Thoracic aorta (tissue), 2 donors: ENCODE measurements around the gene XCL1. TPM values are rescaled to one million over a fixed set of nuclear protein-coding genes. Genes with fewer than 3 reads are reported as not detected.

Experiments used
- ATAC-seq: fragments of 150-250 bp; one replicate; pipeline ENCODE4 v1.8.0; 2017; ENCODE audit warnings: low read depth; ENCODE audit not compliant: insufficient number of reproducible peaks, low FRiP score
- DNase-seq: peaks from one replicate; pipeline ENCODE4 v3.0.0-alpha.2; 2020; ENCODE audit warnings: low spot score
- H3K27ac ChIP-seq, 2 donors: fragments of 200-600 bp; sonication (generic); 1 replicate in 1 of 2; 2 replicates in 1 of 2; pipeline ENCODE4 v1.5.1; 2016; ENCODE audit warnings: mild to moderate bottlenecking in 2 of 2, moderate library complexity in 2 of 2
- H3K27me3 ChIP-seq: fragments of 200-600 bp; sonication (generic); replicated peaks from 2 replicates; pipeline ENCODE4 v1.6.0; 2016; ENCODE audit warnings: mild to moderate bottlenecking; ENCODE audit not compliant: insufficient read depth
- H3K36me3 ChIP-seq: fragments of 200-600 bp; sonication (generic); one replicate; pipeline ENCODE4 v1.5.1; 2016
- H3K4me1 ChIP-seq, 2 donors: fragments of 200-600 bp; sonication (generic); 1 replicate in 1 of 2; 2 replicates in 1 of 2; pipeline versions ENCODE4 v1.5.1 to v1.6.0; 2016; ENCODE audit warnings: low read depth in 2 of 2, mild to moderate bottlenecking in 1 of 2; ENCODE audit not compliant: control insufficient read depth in 1 of 2
- H3K4me3 ChIP-seq: fragments of 200-600 bp; sonication (generic); 2 replicates; pipeline ENCODE4 v1.5.1; 2016; ENCODE audit warnings: mild to moderate bottlenecking
- H3K9me3 ChIP-seq: fragments of 200-600 bp; sonication (generic); 2 replicates; pipeline ENCODE4 v1.5.1; 2016
- CTCF ChIP-seq: fragments of 200-600 bp; sonication (generic); IDR thresholded peaks from one replicate; pipeline ENCODE4 v1.5.1; 2019; ENCODE audit warnings: antibody characterized with exemption
- total RNA-seq, 2 donors: library from RNA; depleted of rRNA; stranded (reverse); fragments of >200 nt; gene quantifications; one replicate each; pipeline versions ENCODE4 v1.1.0 to v1.2.3, GENCODE V29; 2016

Gene XCL1
- total RNA-seq, 2 donors from 2014 or later = 0.54 TPM; not detected in 1

DNA sequence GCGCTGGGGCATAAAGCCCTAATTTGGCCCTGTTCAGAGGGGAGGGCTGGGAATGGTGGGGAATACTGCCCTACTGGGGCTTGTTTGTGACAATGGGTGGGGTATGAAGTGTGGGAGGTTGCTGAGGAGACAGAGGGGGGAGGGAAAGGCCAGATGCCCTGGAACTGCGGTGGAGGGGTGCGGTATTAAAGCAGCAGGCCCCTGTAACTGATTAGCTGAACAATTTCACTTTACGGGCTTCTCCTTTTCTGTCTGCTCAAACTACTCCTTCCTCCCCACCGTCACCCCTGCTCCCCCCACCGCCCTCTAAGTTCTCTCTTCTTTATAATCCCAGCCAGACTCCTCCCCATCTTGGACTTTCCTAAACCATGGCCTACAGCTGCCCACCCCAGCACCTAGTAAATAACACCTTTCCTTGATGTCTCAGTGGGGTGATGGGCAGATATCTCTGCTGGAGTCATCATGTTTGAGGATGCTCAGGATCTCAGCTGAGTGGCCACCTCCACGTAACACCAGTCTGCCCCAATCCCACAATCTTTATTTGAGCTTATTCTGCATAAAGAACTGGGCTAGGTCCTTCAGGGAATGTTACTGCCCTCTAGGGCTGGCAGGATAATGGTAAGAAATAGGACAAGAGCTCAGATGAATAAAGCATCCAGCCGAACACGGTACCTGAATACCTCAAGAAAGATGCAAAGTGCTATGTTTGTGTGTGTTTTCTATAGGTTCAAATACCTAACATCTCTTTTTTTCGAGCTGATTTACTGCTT lies 33.5 kb downstream of the XCL1 start:
- no peak for TF ChIP-seq CTCF
- DNase-seq (no peak), ATAC-seq (no peak)
- Histone ChIP-seq H3K4me3 (peak overlapping the region; percentile 41), H3K27me3 (no peaks in the 10 kb centered on the region), H3K4me1 (peaks cover 26 to 58% of the 10 kb centered on the region in 2 donors), H3K9me3 (no peaks in the 10 kb centered on the region), H3K27ac (peak overlapping the region; percentile 83 to 84), H3K36me3 (no peaks in the 10 kb centered on the region)

DNA sequence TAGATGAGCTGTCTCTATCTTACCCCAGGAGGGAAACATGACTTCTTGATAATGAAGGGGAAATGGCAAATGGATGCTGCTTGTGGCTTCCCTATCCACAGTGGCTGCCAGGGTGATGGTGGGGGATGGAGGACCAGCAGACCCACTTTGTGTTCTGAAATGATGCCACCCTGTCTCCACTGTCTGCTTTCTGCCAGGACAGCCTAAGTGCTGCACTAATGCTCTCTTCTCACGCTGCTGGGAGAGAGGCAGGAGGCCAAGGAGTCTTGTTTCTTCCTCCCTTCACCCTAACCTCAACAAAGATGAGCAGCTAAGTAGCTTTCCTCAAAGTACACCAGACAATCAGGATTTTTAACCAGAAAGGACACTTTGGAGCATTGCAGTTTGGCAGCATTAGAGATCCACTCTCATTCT lies 36.6 kb downstream of the XCL1 start:
- Histone ChIP-seq H3K9me3 (no peaks in the 10 kb centered on the region), H3K36me3 (no peaks in the 10 kb centered on the region), H3K4me1 (peaks cover 21 to 45% of the 10 kb centered on the region in 2 donors), H3K27me3 (no peaks in the 10 kb centered on the region), H3K4me3 (no peak overlapping the region), H3K27ac (peak overlapping the region; percentile 32 to 65)
- ATAC-seq (no peak), DNase-seq (no peak)
- TF ChIP-seq CTCF = no peak

DNA sequence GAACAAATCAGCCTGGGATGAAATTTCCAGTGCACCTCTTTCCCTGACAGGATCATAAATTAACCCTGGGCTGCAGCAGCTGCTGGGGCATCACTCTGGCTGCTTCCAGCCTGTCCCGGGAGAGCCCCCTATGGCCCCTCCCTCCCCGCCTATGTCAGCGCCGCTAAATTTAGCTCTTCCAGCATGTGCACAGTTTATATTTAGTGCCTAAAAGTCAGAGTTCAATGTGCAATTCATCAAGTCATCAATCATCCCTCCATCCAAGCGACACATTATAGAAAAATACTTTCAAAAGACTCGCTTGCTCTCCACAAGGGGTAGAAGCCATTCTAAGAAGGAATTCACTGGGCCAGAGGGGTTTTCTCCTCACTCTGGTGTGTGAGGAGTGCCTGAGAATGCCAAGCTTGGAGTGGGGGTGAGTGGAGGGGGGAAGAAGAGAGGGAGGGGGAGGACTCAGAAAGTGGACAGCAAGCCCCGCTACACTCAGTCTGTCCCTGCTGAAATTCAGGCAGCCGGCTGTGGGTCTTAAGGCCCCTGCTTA lies 37.4 kb downstream of the XCL1 start:
- Histone ChIP-seq H3K4me1 (peaks cover 14 to 38% of the 10 kb centered on the region in 2 donors), H3K27ac (peak overlapping the region; percentile 32 to 42), H3K9me3 (no peaks in the 10 kb centered on the region), H3K27me3 (no peaks in the 10 kb centered on the region), H3K4me3 (peak overlapping the region; percentile 38), H3K36me3 (no peaks in the 10 kb centered on the region)
- DNase-seq (no peak), ATAC-seq (peak; percentile 22)
- TF ChIP-seq CTCF = no peak

GRCh38 chr1:168614235-168614634 lies 37.8 kb downstream of the XCL1 start:
- Histone ChIP-seq H3K9me3 (no peaks in the 10 kb centered on the region), H3K27ac (peak overlapping the region; percentile 32 to 42), H3K27me3 (no peaks in the 10 kb centered on the region), H3K4me3 (peak overlapping the region; percentile 38), H3K36me3 (no peaks in the 10 kb centered on the region), H3K4me1 (peaks cover 13 to 35% of the 10 kb centered on the region in 2 donors)
- no peak for TF ChIP-seq CTCF
- ATAC-seq = no peak
- DNase-seq = no peak

GRCh38 chr1:168615965-168616364 lies 39.6 kb downstream of the XCL1 start:
- Histone ChIP-seq H3K36me3 (no peaks in the 10 kb centered on the region), H3K27ac (no peak overlapping the region), H3K27me3 (no peaks in the 10 kb centered on the region), H3K4me1 (peaks cover 9 to 20% of the 10 kb centered on the region in 2 donors), H3K4me3 (no peak overlapping the region), H3K9me3 (no peaks in the 10 kb centered on the region)
- no peak for TF ChIP-seq CTCF
- no peak for ATAC-seq
- DNase-seq = no peak
